GM21786 (cell line): ENCODE data around the gene DNM2.

Experiments
- ATAC-seq: cut with Tn5 transposase; IDR thresholded peaks from one replicate; pipeline ENCODE4 v1.9.1; 2021; ENCODE audit not compliant: unreplicated experiment

DNM2 gene

GRCh38 chr19:10811391-10812111, 93.7 kb downstream of the DNM2 start:
- no peak for ATAC-seq

GRCh38 chr19:10812196-10812595, 94.3 kb downstream of the DNM2 start:
- ATAC-seq, result no peak

DNA sequence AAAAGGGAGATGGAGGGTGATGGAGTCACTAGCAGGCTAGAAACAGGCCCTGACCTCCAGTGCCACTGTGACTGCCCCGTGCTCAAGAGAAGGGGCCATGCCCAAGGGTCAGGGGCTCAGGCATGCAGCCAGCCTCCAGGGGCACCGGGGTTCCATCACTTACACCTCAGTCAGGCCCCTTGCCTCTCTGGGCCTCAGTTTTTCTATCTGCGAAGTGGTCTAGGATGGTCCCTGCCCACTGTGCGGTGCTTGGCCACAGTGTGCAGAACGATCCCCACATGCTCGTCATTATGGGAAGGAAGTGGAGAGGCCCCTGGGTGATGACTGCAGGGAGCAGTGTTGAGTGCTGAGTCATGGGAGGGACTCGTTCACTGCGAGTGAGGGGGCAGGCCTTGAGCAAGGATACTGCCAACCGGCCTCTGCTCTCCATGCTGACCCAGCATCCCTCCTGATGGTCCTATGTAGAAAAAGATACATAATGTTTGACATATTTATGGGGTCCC, 95.1 kb downstream of the DNM2 start:
- no peak for ATAC-seq

DNA sequence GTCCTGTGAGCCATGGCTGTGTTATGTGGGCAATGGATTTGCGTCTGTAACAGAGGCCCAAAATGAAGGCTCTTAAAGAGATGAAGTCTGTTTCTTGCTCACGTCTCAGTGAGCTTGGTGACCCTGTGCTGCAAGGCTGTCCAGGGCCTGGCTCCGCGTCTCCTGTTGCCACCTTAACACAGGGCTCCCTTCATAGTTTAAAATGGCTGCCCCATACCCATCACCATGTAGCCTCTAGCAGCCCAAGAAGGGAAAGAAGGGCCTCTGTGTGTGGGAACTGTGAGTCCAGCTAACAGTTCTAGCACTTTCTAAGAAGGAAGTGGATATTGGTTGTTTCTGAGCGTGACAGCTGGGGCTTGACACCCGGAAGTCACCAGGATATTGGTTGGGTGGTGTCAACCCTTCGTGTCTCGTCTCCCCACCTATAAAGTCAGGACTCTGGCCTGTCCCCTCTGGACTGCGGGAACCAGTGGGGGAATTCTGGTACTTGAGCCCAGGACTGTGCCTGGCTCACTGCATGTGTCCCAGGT, 97.2 kb downstream of the DNM2 start:
- ATAC-seq, result no peak

DNA sequence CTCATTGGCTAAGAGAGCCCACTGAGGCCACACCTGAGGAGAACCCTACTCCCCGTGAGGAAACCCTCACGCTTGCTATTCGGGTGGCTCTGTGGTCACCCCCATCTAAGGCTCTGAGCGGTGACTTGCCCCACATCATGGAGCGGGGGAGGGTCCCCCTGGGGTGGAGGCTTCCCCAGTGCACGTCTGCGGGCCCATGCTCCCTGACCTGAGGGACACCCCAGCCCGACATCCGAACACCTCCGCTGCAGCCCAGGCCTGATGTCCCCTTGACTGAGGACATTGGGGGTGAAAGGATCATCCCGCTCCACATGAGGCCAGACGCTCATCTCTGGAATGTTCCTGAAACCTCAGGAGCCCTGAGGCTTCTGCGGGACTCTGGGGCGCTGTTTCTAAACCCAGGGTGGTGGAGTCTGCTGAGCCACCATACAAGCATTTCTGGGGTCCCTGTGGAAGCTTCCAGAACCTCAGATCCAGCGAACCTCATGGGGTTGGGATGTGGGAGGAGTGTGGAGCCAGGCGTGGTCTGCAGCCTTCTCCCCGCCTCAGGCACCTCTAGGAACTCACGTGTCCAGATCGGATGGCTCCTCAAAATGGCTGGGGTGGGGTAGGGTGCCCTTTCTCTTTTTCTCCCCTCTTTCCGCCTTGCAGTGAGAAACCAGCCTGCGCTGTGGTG, 98.2 kb downstream of the DNM2 start:
- no peak for ATAC-seq

- no peak for ATAC-seq
These were observed 98.8 kb downstream of the DNM2 start for GRCh38 chr19:10816691-10817090.

- ATAC-seq, result no peak
These were observed 99.6 kb downstream of the DNM2 start for GRCh38 chr19:10817291-10818038.

- ATAC-seq, result no peak
These were observed 100.6 kb downstream of the DNM2 start for GRCh38 chr19:10818301-10819123.

DNA sequence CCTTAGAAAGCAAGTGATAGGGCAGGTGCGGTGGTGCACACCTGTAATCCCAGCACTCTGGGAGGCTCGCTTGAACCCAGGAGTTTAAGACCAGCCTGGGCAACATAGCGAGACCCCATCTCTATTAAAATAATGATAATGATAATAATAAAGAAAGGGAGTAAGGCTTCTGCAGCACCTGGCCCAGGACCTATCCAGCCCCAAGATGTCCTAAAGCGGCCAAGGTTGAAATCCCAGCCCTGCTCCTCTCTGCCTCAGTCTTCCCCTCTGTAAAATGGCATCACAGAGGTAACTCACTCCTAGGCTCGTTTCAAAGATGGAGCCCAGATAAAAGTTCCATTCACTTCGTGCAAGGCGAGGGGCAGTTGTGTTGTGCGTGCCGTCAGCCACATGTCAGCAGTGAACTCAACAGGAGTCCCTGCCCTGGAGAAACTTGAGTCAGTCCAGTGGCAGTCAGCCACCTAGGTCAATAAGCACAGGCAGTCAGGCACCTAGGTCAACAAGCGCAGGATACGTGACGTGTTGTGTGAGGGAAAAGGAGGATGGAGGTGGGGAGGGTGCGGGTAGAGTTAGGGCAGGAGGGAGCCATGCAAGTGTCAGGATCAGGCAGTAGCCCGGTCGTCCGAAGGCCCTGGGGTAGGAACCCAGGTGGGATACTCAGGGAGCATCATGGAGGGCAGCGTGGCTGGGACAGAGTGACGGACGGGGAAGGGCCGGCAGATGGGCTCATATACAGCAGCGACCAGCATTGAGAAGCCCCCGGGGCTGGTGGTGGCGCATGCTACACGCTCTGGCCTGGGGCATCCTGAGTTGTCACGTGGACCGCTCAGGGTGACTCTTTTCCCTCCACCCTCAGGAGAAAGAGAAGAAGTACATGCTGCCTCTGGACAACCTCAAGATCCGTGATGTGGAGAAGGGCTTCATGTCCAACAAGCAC, 101.5 kb downstream of the DNM2 start:
- ATAC-seq, result no peak

- ATAC-seq, result no peak
These were observed 102.3 kb downstream of the DNM2 start for GRCh38 chr19:10820173-10820572.

DNA sequence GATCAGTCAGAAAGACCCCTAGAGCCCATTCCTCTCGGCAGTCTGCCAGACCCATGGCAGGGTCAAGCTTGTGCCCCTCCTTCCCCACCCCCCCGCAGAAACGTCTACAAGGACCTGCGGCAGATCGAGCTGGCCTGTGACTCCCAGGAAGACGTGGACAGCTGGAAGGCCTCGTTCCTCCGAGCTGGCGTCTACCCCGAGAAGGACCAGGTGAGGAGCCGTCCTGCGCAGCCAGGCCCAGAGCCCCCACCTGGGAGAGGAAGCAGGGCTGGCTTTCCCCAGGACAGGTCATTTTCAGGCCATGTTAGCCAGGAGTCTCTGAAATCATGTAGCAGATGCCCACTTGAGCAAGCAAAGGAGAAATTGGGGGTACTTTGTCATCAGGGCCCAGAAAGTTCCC, 105.8 kb downstream of the DNM2 start:
- no peak for ATAC-seq

DNA sequence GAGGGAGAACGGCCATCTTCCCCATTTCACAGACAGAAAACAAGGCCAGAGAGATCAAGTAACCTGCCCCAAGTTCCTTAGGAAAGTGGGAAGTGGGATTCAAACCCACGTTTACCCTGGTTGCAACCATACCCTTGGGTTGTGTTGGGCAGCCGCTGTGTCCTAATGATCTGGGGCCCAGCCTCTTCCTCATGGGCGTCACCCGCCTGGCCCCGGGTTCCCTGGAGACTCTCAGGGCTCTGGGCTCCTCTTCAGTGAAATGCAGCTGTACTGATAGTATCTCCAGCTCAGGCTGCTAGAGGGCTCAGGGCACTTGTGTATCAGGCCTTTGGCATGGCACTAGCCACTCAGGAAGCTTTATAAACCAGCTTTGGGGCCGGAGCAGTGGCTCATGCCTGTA, 108.4 kb downstream of the DNM2 start:
- ATAC-seq, result no peak

DNA sequence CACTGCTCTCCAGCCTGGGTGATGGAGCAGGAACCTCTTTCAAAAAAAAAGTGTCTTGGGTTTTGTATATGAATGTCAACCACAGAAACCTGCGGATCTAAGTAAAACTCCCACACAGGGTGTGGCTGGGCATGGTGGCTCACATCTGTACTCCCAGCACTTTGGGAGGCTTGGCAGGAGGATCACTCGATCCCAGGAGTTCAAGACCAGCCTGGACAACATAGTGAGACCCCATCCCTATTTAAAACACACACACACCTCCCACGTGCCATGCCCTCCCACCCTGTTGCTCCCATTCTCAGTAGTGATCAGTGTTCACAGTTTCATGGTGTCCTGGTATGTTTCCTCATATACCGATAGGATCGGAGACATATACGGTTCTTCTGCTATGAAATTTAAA, 109.0 kb downstream of the DNM2 start:
- ATAC-seq, result no peak

GRCh38 chr19:10828981-10829821, 111.3 kb downstream of the DNM2 start:
- ATAC-seq, result no peak

GRCh38 chr19:10829967-10830366, 112.1 kb downstream of the DNM2 start:
- no peak for ATAC-seq

GRCh38 chr19:10830370-10830769, 112.5 kb downstream of the DNM2 start:
- ATAC-seq, result no peak

GRCh38 chr19:10830931-10831779, 113.3 kb downstream of the DNM2 start:
- ATAC-seq, result no peak
